ENCODE data around the gene ASTN2. TPM values are rescaled to one million over a fixed set of nuclear protein-coding genes. Genes with fewer than 3 reads are reported as not detected.
A peak's percentile ranks its signal among the peaks of the same experiment; 100 is the strongest.

The ASTN2 gene
- total and polyA plus RNA-seq, 9 of the 15 experiments (the other 6 are each of a cell fraction or from before 2014, with no cell fraction given), result 0.56 to 3.5 (median 1.9) TPM

DNA sequence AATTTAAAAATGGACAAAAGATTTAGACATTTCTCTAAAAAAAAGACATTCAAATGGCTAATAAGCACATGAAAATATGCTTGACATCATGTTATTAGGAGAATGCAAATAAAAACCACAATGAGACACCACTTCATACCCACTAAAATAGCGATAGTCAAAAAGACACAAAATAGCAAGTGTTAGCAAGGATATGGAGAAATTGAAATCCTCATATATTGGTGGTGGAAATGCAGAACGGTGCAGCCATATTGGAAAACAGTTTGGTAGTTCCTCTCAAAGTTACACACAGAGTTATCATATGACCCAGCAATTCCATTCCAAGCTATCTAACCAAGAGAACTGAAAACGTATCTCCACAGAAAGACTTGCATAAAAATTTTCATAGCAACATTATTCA lies 955.3 kb downstream of the ASTN2 start (continued):
- TF ChIP-seq NCOA1 (IDR thresholded peaks at IDR 0.05; ENCODE audit: low read depth), result no peak
- TF ChIP-seq SRSF1 (IDR thresholded peaks at IDR 0.05; ENCODE audit: low read depth, low read length), result no peak
- TF ChIP-seq ZKSCAN8 (CRISPR knock-in tag; IDR thresholded peaks at IDR 0.05), result no peak
- no peak for TF ChIP-seq ZSCAN32 (CRISPR knock-in tag; IDR thresholded peaks at IDR 0.05)
- TF ChIP-seq, protein P1, sequence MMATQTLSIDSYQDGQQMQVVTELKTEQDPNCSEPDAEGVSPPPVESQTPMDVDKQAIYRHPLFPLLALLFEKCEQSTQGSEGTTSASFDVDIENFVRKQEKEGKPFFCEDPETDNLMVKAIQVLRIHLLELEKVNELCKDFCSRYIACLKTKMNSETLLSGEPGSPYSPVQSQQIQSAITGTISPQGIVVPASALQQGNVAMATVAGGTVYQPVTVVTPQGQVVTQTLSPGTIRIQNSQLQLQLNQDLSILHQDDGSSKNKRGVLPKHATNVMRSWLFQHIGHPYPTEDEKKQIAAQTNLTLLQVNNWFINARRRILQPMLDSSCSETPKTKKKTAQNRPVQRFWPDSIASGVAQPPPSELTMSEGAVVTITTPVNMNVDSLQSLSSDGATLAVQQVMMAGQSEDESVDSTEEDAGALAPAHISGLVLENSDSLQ (IDR thresholded peaks at IDR 0.05), result no peak
- no peak for TF ChIP-seq CHD1 (IDR thresholded peaks at IDR 0.05; ENCODE audit: low read length)
- TF ChIP-seq ZFPM2 (CRISPR knock-in tag; IDR thresholded peaks at IDR 0.05), result no peak
- no peak for TF ChIP-seq CREM (IDR thresholded peaks at IDR 0.05; ENCODE audit: low read depth)
- no peak for TF ChIP-seq ZNF184 (CRISPR knock-in tag; IDR thresholded peaks at IDR 0.05)
- TF ChIP-seq DIDO1 (tag; IDR thresholded peaks at IDR 0.05; ENCODE audit: low read depth), result no peak
- TF ChIP-seq CREB3 (tag; conservative IDR thresholded peaks at IDR 0.05; ENCODE audit: low read depth), result no peak; the same call in 1 of the 2 replicates
- TF ChIP-seq EWSR1 (IDR thresholded peaks at IDR 0.05; ENCODE audit: borderline replicate concordance, low read depth, partially characterized antibody), result no peak
- TF ChIP-seq TBL1XR1 (IDR thresholded peaks at IDR 0.05; ENCODE audit: low read length in 2 of 2), result no peak
- no peak; the same call in 1 of the 2 replicates for TF ChIP-seq ZNF766 (CRISPR knock-in tag; conservative IDR thresholded peaks at IDR 0.05)
- TF ChIP-seq KLF6 (CRISPR knock-in tag; IDR thresholded peaks at IDR 0.05; ENCODE audit: borderline replicate concordance), result 0 out of 2 replicates have a peak, but pooled peaks have one; percentile 55
- TF ChIP-seq PHF20 (IDR thresholded peaks at IDR 0.05; ENCODE audit: partially characterized antibody), result no peak
- TF ChIP-seq, protein P2, sequence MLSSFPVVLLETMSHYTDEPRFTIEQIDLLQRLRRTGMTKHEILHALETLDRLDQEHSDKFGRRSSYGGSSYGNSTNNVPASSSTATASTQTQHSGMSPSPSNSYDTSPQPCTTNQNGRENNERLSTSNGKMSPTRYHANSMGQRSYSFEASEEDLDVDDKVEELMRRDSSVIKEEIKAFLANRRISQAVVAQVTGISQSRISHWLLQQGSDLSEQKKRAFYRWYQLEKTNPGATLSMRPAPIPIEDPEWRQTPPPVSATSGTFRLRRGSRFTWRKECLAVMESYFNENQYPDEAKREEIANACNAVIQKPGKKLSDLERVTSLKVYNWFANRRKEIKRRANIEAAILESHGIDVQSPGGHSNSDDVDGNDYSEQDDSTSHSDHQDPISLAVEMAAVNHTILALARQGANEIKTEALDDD (IDR thresholded peaks at IDR 0.05), result no peak
- TF ChIP-seq SMARCE1 (IDR thresholded peaks at IDR 0.05), result no peak
- peak; percentile 44; the same call in 1 of the 2 replicates for TF ChIP-seq ZBTB17 (CRISPR knock-in tag; IDR thresholded peaks at IDR 0.05)
- TF ChIP-seq ZNF311 (CRISPR knock-in tag; IDR thresholded peaks at IDR 0.05), result 0 out of 2 replicates have a peak, but pooled peaks have one; percentile 38
- no peak for TF ChIP-seq TEAD2 (tag; IDR thresholded peaks at IDR 0.05)
- TF ChIP-seq RCOR1 (IDR thresholded peaks at IDR 0.05; ENCODE audit: borderline replicate concordance in 1 of 2, low read depth in 2 of 2, low read length in 2 of 2), result no peak
- TF ChIP-seq PTTG1 (tag; IDR thresholded peaks at IDR 0.05; ENCODE audit: low read depth), result no peak
- TF ChIP-seq MECOM (CRISPR knock-in tag; IDR thresholded peaks at IDR 0.05), result 0 out of 2 replicates have a peak, but pooled peaks have one; percentile 48
- TF ChIP-seq, protein P3, sequence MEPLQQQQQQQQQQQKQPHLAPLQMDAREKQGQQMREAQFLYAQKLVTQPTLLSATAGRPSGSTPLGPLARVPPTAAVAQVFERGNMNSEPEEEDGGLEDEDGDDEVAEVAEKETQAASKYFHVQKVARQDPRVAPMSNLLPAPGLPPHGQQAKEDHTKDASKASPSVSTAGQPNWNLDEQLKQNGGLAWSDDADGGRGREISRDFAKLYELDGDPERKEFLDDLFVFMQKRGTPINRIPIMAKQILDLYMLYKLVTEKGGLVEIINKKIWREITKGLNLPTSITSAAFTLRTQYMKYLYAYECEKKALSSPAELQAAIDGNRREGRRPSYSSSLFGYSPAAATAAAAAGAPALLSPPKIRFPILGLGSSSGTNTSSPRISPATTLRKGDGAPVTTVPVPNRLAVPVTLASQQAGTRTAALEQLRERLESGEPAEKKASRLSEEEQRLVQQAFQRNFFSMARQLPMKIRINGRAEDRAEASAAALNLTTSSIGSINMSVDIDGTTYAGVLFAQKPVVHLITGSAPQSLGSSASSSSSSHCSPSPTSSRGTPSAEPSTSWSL (CRISPR knock-in tag; IDR thresholded peaks at IDR 0.05; ENCODE audit: borderline replicate concordance), result no peak
- no peak for TF ChIP-seq POLR2G (IDR thresholded peaks at IDR 0.05; ENCODE audit: low read depth, low read length)
- TF ChIP-seq RUNX1 (IDR thresholded peaks at IDR 0.05; ENCODE audit: low read depth), result no peak
- no peak for TF ChIP-seq ESRRB (CRISPR knock-in tag; IDR thresholded peaks at IDR 0.05; ENCODE audit: borderline replicate concordance)

Measured in K562 (cell line).